ENCODE results near the gene FASLG. TPM values are rescaled to one million over a fixed set of nuclear protein-coding genes. Genes with fewer than 3 reads are reported as not detected.

The FASLG gene
- total and polyA plus RNA-seq, 10 of the 15 experiments (the other 5 are each of a cell fraction or from before 2014, with no cell fraction given) = 0.05 to 4.0 (median 0.09) TPM; not detected in 2

- TF ChIP-seq ZNF592 (IDR thresholded peaks at IDR 0.05) (no peak), MEF2A (IDR thresholded peaks at IDR 0.05; ENCODE audit: insufficient read depth, low read depth, low read length) (no peak), IRF3 (IDR thresholded peaks at IDR 0.05) (no peak), CHD1 (IDR thresholded peaks at IDR 0.05; ENCODE audit: low read depth, low read length) (no peak), CHD4 (IDR thresholded peaks at IDR 0.05) (no peak), ZNF687 (IDR thresholded peaks at IDR 0.05) (no peak), MTA2 (IDR thresholded peaks at IDR 0.05; ENCODE audit: low read depth) (no peak), IKZF2 (IDR thresholded peaks at IDR 0.05) (no peak), RUNX3 (IDR thresholded peaks at IDR 0.05; ENCODE audit: low read length) (0 out of 2 replicates have a peak, but pooled peaks have one; percentile 20), ZBTB11 (CRISPR knock-in tag; IDR thresholded peaks at IDR 0.05) (no peak), EGR1 (IDR thresholded peaks at IDR 0.05; ENCODE audit: borderline replicate concordance in 1 of 2, low read depth in 2 of 2, low read length in 2 of 2) (no peak), ZBTB40 (IDR thresholded peaks at IDR 0.05; ENCODE audit: borderline replicate concordance) (no peak), CREM (IDR thresholded peaks at IDR 0.05; ENCODE audit: low read depth) (no peak)
Observed at GRCh38 chr1:172699111-172699510, 40.2 kb downstream of the FASLG start (continued).

All from GM12878 (cell line).